RWPE1 (cell line): ENCODE measurements around the gene ARHGAP1.

Source experiments
- CTCF ChIA-PET: fragments of 350-600 bp; sonication (Branson Sonifier 250); formaldehyde crosslinking; extraction: SDS; loops from one replicate; lab custom pipeline; 2021; lab: Yijun Ruan, JAX
- POLR2A ChIA-PET: fragments of 400-600 bp; formaldehyde crosslinking; extraction: SDS; loops from one replicate; lab custom pipeline; 2020; ENCODE audit warnings: antibody characterized with exemption; ENCODE audit not compliant: low non-redundant PET; lab: Yijun Ruan, JAX
- DNase-seq: peaks from one replicate; pipeline ENCODE4 v3.0.0; 2012; ENCODE audit warnings: low spot score
- H3K27ac ChIP-seq: fragments of 450-650 bp; 2 replicates; pipeline ENCODE4 v1.5.1; 2017
- TF ChIP-seq, protein P1 (sequence below): fragments of 450-650 bp; conservative IDR thresholded peaks from 2 replicates; pipeline ENCODE4 v1.5.1; 2017; ENCODE audit warnings: low read depth, mild to moderate bottlenecking

Gene ARHGAP1

DNA sequence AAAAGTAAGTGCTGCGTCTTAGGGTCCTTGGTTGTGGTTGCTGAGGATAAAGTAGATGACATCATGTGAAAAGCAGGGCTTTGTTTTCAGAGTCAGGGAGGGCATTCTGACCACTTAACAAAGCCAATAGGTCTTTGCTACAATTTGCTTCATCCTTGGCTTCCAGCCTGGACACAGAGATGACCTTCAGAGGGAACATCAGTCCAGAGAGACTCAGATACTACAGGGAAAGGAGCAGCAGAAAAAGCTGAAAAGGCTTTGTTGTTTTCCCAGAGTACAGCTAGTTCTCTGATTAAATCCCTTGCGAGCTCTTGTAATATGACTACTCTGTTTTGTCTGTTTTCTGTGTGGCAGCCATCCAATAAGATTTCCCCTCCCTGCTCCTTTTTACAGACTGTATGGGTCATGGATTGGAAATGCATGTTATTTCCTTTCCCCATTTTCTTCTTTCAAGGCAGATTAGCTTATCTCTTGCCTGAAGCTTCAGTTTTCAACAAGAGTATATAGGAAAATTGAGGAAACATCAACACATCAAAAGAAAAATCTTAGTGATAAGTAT lies 51.2 kb downstream of the ARHGAP1 start:
- POLR2A ChIA-PET, result no interaction called here
- CTCF ChIA-PET, result no interaction called here
- DNase-seq, result peak; percentile 79
- TF ChIP-seq, protein P1, sequence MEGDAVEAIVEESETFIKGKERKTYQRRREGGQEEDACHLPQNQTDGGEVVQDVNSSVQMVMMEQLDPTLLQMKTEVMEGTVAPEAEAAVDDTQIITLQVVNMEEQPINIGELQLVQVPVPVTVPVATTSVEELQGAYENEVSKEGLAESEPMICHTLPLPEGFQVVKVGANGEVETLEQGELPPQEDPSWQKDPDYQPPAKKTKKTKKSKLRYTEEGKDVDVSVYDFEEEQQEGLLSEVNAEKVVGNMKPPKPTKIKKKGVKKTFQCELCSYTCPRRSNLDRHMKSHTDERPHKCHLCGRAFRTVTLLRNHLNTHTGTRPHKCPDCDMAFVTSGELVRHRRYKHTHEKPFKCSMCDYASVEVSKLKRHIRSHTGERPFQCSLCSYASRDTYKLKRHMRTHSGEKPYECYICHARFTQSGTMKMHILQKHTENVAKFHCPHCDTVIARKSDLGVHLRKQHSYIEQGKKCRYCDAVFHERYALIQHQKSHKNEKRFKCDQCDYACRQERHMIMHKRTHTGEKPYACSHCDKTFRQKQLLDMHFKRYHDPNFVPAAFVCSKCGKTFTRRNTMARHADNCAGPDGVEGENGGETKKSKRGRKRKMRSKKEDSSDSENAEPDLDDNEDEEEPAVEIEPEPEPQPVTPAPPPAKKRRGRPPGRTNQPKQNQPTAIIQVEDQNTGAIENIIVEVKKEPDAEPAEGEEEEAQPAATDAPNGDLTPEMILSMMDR, result no peak
- H3K27ac ChIP-seq, result no peak overlapping the region

DNA sequence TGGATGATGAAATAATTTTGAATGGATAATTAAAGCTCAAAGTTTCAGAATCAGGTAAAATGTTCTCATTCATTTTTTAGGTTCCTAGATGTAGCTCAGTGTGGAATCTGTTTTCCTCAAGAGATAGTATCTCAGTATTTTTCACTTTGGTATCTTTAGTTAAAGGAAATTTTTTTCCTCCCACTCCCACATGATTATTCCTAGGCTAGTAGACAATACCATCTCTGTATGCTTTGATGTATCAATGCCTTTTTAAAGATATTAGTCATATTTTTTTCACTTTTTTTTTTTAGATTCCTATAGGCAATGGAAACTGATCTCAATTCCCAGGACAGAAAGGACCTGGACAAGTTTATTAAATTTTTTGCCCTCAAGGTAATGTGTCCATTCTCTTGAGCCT lies 56.4 kb downstream of the ARHGAP1 start:
- DNase-seq, result no peak
- CTCF ChIA-PET, result interaction anchor here (0.6 to 0.7 kb wide), 4 partner anchors 31 to 1084 kb away, joined by 3 to 6 read pairs (median 3); no protein-coding TSS in a partner anchor
- no peak overlapping the region for H3K27ac ChIP-seq
- POLR2A ChIA-PET, result no interaction called here
- TF ChIP-seq, protein P1, result no peak

DNA sequence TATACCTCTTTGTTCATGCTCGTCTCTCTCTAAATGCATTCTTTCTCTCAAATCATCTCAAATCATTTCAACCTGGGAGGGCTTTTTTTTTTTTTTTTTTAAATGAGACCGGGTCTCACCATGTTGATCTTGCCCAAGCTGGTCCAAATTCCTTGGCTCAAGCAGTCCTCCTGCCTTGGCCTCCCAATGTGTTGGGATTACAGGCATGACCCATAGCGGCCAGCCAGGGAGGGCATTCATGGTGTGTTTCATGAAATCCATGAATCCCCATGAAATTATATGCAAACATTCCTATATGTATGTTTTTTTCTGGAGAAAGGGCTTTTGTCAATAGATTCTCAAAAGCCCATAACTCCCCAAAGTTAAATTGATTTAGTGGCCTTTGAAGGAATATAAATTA lies 56.9 kb downstream of the ARHGAP1 start:
- TF ChIP-seq, protein P1, result no peak
- H3K27ac ChIP-seq, result no peak overlapping the region
- CTCF ChIA-PET, result interaction anchor here (0.7 kb wide), 2 partner anchors 31 to 1085 kb away, joined by 3 to 6 read pairs; no protein-coding TSS in a partner anchor
- POLR2A ChIA-PET, result no interaction called here
- DNase-seq, result no peak

DNA sequence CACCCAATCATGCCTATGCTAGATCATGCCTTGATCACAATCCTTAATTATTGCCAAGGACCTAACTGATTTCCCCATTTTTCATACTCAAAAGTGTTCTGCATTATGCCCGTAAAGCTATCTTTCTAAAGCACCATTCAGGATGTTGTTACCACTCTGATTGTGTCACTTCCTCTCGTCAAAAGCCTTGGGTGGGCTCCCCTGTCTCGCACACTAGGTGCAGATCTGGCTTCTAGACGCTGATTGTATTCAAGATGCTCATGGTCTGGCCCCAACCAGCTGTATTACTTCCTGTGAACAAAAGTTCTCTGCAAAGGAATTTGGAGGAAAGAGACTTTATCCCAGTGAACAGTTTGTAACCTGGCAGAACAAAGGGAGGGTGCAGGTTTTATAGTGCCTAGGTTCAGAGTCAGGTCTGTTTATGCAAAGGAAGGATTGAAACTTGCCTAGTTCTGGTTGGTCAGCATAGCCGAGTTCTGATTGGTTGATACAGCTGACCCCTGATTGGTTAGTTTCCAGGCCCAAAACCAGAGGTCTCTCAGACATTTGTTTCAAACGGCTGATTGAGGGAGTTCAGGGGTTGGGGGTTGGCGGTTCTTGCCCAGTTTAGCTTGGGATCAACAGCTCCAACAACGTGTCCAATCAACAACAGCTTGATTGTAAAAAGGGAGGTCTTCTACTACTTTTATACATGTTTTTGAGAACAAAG lies 57.6 kb downstream of the ARHGAP1 start:
- POLR2A ChIA-PET, result interaction anchor here (0.6 kb wide), 1 partner anchor 33 kb away, joined by 3 read pairs; no protein-coding TSS in a partner anchor

DNA sequence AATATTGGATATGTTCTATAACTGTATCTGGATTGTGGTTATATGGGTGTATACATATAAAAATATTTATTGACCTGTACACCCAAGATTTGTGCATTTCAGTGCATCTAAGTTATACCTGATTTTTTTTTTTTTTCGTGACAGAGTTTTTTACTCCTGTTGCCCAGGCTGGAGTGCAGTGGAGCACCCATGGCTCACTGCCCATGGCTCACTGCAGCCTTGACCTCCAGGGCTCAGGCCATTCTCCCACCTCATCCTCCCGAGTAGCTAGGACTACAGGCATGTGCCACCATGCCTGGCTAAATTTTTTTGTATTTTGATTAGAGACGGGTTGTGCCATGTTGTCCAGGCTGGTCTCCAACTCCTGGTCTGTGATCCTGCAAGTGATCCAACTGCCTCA lies 58.8 kb downstream of the ARHGAP1 start:
- ChIA-PET CTCF (no interaction called here), POLR2A (interaction anchor here (0.5 kb wide), 1 partner anchor 60 kb away, joined by 4 read pairs; no protein-coding TSS in a partner anchor)
- TF ChIP-seq, protein P1, result no peak
- no peak overlapping the region for H3K27ac ChIP-seq
- DNase-seq, result no peak

More for the DNA sequence above, 57.6 kb downstream of the ARHGAP1 start:
- TF ChIP-seq, protein P1, result no peak
- H3K27ac ChIP-seq, result no peak overlapping the region
- peak; percentile 17 for DNase-seq
- CTCF ChIA-PET, result no interaction called here

DNA sequence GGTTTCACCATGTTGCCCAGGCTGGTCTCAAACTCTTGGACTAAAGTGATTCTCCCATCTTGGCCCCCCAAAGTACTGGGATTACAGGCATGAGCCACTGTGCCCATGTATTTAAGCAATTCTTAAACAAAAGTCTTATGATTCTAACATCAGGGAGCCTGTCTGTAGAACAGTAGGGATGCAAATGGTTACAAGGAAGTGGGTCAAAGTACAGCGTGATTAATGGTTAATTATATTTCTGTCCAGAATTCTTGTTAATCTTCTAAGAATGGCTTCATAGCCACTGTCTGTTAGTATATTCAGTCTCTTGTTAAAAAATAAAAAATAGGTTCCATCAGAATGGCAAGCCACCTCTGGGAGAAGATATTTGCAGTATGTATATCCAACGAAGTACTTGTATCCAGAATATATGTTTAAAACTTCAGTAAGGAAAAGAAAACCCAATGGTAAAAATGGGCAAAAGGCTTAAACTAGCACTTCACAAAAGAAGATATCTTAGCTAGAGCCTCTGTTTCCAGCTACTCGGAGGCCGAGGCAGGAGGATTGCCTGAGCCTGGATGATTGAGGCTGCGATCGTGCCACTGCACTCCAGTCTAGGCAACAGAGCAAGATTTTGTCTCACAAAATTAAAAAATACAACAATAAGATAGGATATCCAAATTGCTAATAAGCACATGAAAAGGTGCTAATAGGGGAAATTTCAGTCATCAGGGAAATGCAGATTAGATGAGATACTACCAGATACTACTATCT lies 60.2 kb downstream of the ARHGAP1 start:
- ChIA-PET POLR2A (no interaction called here), CTCF (interaction anchor here (0.6 kb wide), 1 partner anchor 19 kb away, joined by 3 read pairs; no protein-coding TSS in a partner anchor)
- no peak for DNase-seq
- no peak overlapping the region for H3K27ac ChIP-seq
- TF ChIP-seq, protein P1, result no peak
